DMS53 treated with DMSO at 0.1 percent for 48 hours (cell line): ENCODE data around the gene COL6A3.

Experiments used
- DNase-seq: peaks from one replicate; lab custom pipeline; 2025; ENCODE audit not compliant: unreplicated experiment; lab: John Stamatoyannopoulos, UW

COL6A3 gene

DNA sequence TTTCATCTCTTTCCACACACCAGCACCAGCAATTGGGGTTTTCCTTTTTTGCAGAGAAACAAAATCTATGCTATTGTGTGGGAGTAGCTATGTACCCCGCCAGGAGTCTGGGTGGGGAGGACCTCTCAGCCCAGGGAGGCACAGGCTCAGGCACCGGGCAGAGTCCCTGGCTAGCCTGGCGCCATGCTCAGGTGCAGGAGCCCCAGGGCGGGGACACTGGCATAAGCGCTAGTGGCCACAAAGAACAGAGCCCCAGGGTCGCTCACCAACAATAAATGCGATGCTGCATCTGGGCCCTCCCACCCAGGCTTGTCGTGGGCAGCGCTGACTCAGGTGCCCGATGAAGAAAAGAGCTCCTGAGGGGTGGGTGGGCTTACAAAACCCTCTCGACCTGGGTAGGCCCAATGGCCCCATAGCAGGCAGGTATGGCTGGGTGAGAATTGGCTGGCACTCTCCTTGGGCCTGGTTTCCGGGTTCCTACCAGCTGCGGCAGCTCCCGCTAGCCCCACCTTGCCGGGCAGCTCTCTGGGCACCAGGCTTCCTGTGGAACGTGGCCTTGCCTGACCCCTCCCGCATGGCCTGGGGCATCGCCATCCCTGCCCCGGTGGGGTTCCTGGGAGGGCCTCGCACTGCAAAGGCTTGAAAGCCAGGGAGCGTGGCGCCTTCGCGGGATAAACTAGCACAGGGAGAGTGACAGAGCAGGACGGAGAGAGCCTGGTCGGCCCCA, 31.8 kb upstream of the COL6A3 start:
- no peak for DNase-seq

DNA sequence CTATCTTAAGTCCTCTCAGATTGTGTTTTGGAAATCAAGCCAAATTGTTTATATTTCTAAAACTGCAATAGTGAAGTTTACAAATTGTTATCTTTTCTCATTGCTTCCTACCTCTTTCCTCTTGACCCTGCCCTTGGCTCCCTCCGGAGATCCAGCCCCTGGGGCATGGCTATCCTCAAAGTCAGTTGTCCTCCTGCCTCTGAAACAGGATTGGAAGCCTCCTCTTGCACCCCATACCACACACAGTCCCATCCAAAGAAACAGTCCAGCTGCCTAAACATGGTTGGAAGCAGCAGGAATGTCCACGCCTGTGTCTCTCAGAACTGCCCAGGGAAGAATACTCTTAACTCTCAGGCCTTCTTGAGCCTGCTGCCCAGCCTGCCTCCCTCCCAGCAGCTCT, 30.1 kb upstream of the COL6A3 start:
- no peak for DNase-seq

DNA sequence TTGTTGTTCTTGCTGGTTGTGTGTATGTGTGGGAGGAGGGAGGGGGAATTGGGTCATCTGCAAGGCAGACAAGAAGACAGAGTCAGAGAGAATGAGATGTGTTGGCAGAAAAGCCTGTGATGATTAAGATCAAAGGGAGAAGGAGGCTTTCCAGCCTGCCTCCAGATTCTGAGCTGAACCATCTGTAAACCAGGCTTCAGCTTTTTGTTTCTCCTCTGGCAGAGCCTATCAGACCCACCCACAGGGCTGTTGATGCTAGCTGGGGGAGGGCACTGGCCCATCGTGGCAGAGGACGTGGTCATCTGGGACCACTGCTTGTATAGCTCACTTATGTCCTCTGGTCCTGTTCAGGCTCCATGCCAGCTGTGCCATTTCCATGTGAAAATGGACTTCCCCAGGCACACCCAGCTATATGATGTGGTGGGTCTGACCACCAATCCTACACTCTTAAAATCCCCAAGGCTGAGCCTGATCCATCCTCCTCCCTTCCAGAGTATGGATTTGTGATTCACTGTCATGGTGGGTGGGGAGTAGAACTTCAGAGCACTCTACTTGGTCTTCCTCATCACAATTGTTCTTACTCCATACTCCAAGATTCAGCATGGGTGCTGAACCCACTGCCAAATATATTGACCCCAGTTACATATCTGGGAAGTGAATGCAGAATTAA, 27.8 kb upstream of the COL6A3 start:
- DNase-seq = no peak

DNA sequence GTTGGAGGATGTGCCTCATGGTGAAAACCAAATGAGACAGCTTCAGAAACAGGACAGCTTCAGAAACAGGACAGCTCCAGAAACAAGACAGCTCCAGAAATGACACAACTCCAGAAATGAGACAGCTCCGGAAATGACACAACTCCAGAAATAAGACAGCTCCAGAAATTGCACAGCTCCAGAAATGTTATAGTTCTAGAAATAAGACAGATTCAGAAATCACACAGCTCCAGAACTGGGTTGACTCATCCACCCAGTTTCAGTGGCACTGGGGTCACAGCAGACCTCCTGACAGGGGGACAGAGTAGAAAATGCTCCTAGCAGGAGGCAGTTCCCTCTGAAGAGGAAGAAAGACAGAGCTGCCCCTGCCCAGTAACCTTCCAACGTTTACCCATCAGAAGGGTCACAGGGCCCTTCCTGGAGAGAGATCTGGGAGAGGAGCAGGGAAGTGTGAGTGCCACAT, 26.9 kb upstream of the COL6A3 start:
- DNase-seq = no peak

DNA sequence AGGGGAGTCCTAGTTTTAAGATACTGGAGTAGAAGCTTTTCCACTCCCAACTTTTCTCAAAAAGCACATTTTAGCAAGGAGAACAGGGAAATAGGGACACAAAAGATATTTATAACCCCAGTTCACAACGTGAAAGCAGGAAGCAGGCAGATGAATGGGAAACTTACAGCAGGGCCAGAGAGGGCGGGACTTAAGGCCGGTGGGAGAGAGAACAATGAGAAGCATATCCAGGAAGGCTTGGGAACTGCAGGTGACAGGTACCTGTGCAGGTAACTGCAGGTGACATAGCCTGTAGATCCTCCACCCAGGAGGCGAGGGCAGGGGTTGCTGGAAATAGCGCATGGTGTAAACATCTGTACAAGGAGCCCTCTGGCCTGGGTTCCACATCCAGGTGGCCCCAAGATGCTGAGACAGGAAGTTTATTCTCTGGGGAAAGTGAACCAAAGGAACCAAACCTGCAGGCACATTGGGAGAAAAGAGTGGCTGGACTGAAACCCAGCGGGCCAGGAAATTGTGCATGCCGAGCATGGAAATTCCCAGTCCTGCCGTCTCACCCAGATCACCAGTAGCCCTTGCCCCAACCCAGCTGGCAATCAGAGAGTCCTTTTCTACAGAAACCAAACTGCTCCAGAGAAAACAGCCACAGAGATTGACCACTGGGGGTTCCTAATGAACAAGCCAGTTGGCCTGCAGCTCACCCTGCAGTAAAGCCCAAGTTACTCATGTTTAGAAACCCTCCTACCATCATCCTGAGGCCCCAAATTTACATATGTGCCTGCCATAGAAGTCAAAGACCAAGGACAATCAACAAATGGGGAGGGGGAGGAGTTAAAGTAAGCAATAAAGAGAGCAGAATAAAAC, 24.3 kb upstream of the COL6A3 start:
- peak; percentile 98 for DNase-seq

DNA sequence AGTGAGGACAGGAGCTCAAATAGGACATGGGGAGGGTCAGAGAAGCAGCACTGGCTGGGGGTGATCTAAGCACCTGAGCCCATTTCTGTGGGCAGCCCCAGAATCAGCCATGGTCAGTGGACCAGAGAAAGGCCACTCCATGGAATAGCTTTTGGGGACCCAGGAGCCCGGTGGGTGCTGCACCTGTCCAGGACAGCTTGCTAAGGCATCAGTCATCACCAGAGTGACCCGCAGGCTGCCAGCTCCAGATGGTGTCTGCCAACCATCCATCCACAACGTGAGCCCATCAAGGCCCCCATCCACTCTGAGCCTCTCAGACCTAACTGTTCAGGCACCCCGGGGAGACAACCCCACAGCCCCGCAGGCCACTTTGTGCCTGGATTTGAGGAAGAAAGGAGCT, 23.6 kb upstream of the COL6A3 start:
- DNase-seq = no peak

DNA sequence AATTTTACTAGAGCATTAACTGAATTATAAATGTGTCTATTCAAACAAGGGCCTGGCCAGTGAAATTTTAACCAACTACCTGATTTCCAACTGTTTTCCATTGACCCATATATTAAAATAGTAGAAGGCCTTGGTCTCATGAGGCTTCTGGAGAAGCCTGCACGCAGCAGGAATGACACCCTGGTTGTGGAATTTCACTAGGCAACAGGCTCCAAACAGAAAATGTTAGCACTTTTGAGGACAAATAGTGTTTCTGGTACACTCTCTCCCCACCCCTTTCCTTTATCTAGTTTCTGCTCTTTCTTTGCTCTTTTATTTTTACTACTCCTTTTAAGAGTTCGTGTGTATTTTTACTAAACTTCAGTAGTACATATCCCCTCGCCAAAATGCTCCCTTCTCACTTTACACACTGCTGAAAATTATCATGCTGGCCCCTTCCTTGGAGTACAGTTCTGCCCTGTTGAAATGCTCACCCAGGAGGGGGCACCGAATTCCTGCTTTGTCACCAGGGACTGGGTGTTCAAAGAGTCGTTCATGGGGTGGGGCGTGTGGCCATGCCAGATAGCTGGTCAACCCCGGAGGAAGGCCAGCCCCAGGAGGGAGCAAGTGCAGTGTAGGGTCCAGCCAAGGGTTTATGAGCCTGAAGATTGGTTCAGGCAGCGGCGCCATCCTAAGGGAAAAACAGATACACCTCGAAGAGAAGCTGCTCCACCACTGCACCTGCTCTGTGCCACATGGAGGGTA, 22.1 kb upstream of the COL6A3 start:
- no peak for DNase-seq

DNA sequence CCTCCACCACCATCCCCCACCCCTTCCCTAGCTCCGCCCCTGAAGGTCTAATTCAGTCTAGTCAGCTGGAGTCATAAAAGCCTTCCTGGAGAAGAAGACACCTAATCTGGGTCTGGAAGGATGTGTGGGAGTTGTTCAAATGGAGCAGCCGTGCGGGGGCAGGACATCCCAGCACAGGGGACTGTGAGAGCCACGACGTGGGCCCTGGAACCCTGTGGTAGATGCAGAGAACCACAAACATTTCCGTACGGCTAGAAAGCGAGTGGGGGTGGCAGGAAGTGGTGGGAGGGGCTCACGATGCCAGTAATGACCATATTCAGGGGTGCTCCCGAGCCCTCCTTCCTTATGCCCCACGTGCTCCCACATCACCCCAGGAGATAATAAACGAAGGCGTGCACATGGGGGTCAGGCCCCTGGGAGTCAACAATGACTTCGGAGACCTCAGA, 20.9 kb upstream of the COL6A3 start:
- DNase-seq = no peak

DNA sequence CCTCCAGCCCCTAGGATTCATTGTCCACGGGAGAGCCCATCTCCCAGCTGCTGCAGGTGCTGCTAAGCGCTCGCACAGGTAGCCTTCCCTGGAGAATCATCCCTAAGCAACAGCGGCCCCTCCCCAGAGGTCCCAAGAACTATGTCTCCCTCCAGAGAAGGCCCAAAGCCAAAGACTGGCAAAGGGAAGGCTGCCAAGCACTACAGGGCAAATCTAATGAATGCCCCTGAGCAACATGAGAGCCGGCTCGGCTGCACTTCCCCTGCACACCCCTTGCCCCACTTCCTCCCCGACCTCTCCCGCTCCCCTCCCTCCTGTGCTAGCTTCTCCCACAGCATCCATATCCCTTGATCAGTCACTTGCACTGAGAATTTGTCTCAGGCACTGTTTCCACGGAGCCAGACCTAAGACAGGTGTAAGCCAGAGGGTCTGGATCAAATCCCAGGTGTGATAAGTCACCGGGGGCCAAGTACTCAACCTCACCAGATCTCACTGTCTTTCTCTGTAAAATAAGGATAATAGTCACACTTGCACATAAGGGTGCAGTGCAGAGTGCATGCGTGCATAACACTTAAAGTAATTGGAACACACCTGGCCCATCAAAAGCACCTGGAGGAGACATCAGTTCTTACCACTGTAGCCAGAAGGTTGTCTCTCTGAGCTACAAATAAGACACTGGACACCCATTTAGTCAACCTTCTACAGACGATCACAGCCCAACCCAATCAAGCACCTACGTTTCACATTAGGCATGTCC, 20.1 kb upstream of the COL6A3 start:
- no peak for DNase-seq

DNA sequence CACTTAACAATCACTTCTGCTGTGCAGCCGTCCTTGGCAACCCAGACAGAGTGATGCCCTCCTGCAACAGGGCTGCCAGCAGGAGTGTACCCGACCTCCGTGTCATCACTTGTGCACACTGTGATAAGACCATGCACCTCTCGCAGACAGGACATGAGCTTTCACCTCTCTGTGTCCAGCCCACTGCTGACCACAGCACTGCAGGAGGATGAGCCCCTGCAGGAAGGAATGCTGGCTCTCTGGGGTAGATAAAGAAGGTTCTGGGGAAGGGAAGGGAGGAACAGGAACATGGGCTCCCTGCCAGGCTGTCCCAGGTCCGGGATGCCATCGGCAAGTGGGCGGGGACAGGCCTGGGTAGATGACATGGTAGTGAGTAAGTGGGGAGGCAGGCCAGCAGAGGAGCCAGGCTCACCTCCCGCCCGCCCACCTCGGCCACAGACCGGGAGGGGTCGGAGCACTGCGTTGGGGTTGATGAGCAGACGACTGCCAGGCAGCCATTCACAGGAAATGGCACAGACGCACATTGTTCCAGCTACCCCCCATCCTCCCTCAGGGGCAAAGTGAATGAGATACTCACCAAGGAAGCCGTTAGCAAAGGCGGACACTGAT, 18.6 kb upstream of the COL6A3 start:
- DNase-seq = no peak

DNA sequence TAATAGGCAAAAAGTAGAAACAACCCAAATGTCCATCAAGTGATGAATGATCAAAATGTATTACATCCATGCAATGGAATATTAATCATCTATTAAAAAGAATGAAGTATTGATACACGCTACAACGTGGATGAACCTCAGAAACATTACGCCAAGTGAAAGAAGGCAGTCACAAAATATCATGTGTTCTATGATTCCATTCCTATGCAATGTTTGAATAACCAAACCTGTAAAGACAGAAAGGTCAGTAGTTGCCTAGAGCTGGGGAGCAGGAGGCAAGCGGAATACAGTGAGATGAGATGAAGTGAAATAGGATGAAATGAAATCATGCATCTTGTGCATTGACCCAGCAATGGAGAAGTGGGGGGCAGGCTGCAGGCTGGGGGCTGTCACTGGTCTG, 17.9 kb upstream of the COL6A3 start:
- DNase-seq = no peak

DNA sequence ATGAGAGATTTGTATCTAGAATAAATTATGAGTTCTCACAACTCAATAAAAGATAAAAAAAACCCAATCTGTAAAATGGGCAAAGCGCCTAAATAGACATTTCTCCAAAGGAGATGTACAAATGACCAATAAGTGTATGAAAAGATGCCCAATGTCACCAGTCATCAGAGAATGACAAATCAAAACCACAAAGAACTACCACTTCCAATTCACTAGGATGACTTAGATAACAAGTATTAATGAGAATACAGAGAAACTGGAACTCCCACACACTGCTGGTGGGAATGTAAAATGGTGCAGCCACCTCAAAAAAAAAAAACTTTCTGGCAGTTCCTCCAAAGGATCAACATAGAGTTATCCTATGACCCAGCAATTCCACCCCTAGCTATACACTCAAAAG, 17.4 kb upstream of the COL6A3 start:
- DNase-seq = no peak

DNA sequence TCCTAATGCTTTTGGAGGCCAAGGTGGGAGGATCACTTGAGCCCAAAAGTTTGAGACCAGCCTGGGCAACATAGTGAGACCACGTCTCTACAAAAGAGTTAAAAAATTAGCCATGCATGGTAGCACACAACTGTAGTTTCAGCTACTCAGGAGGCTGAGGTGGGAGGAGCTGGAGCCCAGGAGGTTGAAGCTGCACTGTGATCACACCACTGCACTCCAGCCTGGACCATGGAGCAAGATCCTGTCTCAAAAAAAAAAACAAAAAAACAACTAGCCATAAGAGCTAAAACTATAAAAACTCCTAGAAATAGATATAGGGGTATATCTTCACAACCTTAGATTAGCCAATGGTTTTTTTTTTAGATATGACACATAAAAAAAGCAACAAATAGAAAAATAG, 16.9 kb upstream of the COL6A3 start:
- DNase-seq = no peak

DNA sequence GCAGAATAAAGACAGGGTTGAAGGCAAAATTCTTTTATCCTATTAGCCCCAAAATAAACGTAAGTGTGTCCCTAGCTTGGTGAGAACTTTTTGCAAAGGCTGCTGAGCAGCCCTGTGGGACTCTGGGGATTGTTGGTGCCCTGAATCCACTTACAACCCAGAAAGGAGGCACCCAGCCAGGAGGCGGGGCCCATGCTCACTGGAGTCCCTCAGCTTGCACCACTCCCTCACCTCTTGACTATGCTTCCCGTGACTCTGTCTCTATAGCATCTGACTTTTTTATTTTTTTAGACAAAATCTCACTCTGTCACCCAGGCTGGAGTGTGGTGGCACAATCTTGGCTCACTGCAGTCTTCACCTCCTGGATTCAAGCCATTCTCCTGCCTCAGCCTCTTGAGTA, 15.8 kb upstream of the COL6A3 start:
- no peak for DNase-seq

DNA sequence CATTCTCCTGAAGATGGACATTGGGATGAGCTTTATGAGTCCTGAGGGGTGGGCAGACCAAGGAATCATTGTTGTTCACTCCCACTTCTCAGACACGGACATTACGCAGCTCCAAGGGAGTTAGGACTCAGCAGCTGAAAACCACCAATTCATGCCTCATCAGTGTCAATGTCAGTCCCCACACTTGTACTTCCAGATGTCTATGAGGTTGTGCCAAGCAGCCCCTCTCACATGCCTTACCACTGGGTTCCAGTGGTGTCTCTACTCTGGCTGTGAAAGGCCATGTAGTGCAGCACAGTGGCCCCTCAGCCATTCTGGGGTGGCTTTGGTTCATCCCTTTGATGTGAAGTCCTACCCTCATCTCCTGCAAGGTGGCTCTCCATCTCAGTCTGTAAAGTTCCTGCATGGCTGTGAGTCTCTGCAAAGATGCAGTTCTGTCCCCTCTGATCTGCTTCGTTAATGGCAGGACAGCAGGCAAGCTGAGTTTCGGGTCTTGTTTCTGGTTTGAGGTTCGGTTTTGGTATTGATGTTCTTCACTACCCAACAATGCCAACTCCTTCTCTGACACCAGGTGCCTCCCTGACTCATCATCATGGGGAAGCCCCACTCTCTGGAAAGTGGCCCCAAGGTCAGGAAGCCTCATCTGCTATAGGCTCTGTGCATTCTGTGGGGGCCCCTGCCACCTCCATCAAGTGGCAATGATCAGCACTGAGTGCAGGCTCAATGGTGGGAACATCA, 14.0 kb upstream of the COL6A3 start:
- DNase-seq = no peak

DNA sequence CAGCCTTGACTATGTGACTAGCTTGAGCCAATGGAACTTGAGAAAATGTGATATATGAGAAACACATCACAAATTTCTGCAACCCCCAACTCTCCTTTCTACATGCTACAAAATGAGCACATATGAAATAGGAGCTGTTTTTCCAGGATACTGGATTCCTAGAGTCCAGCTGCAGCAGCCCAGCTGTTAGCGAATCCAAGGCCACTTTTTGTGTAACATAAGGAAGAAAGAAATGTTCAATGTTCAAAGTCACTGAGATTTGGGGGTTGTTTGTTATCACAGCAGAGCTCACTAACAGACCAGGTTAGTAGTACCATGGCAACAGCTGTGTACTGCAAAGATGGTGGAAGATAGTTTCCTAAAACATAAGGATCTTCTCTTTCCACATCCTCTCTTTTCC, 12.6 kb upstream of the COL6A3 start:
- no peak for DNase-seq

DNA sequence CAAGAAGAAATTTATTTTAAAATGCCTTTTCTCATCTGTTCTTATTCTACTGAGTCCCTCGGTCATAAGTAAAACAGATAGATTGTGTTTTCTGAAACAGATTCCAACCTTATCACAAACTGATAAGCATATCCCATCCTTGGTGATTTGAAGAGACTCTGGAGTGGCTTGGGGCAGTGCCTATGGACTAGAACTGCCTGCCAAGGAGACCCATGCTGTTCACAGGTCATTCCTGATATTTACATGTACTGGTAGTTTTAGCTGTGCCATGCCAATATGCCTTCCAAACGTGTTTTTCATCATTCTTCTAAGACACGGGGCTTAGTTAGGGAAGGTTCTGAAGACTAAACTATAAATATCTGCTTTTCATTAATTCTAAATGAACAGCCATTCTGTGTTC, 11.4 kb upstream of the COL6A3 start:
- DNase-seq = no peak

DNA sequence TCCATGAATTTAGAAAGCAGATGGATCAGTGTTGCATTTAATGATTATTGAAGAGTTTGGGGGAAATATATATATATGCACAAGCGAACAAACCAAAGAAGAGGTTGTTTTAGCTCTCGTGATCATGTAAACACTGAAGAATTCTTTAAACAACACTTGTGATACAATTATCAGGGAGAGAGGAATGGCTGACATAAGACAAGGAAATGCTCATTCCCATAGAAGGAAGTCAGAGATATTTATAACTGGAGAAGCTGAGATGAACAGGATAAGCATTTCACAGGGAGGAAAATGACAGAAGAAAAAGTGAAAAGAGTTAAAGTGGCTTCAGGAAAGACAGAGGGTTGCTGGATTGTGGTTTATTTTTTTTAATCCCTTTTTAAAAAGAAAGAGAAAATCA, 10.6 kb upstream of the COL6A3 start:
- DNase-seq = no peak

DNA sequence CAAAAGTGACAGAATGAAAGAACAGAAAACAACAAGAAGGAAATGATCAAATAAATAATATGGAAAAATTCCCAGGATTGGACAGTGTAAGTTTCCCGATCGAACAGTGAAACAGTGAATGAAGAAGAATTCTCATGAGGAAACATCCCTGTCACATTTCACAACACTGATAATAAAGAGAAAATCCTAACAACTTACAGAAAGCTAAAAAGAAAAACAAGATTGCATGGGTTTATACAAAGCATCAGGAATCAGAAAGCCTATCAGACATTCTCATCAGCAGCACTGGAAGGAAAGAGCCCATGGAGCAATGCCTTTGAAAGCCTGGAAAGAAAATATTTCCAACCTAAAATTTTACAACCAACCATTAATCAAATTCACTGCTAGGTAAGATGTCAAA, 9.9 kb upstream of the COL6A3 start:
- no peak for DNase-seq
